Measurements from ENCODE around the gene RUNX3.

- no peak for TF ChIP-seq CTCF (conservative IDR thresholded peaks at IDR 0.05; ENCODE audit: low read length)
- TF ChIP-seq EZH2phosphoT487 (IDR thresholded peaks at IDR 0.05; ENCODE audit: borderline replicate concordance), result no peak
Measured at GRCh38 chr1:24935196-24935526, 5.1 kb upstream of the RUNX3 start.
